ENCODE results near the gene SLC41A3. TPM values are rescaled to one million over a fixed set of nuclear protein-coding genes. Genes with fewer than 3 reads are reported as not detected.
"Not testable (repeated sequence)": the region's sequence is repeated elsewhere in the genome, so short reads cannot be mapped to it uniquely, and the experiment has no call there.

SLC41A3 gene
- total RNA-seq, 1 experiment from 2014 or later = 26.9 TPM

DNA sequence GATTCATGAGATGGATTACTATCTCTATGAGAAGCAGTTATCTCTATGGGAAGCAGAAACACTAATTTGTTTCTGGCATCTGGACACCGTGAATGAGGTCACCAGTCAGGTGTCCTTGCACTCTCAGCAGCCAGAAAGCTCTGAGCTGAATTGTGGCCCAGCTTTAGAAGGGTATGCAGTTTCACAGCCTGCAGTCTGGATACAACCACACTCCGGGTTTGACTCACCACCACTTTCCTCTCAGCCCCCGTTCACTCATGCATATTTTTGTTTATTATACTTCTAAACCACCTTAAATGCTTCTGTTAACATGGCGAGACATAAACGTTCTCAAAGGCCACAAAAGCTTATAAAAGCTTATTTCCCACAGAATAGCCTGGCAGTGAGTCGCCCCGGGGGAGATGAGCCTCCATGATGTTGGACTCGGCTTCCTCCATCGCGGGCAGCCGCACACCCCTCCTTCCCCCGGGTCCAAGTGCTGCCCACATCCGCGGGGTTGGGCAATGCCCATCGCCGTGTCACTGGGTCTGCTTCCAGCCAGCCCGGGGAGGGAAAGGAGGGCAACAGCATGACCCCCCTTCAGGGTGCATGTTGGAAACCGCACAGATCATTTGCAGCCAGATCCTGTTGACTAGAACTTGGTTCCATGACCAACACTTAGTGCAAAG lies 16.8 kb upstream of the SLC41A3 start:
- no peak overlapping the region for H3K9ac ChIP-seq (ENCODE audit: low read length)
- H2AFZ ChIP-seq (ENCODE audit: low read length) = no peak overlapping the region

DNA sequence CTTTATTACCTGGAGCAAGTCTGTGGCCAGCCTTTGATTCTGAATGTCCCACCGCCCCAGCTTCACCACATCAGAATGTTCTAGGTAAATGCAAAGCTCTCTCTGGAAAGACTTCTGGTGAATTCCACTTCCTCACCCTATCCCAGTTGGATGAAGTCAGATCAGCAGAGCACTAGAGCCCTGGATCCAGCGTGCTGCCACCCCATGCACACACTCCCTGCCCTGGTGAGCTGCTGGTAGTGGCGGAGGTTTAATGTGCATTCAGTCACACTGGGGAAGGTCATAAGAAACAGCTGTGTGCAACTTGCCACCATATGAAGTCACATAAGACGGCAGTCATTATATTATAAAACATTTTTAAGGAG lies 16.3 kb upstream of the SLC41A3 start:
- H3K36me3 ChIP-seq (ENCODE audit: insufficient read depth, low read length) = no peaks in the 10 kb centered on the region
- DNase-seq = no peak
- H4K20me1 ChIP-seq (ENCODE audit: insufficient read depth, low read depth, low read length) = no peaks in the 10 kb centered on the region
- H2AFZ ChIP-seq (ENCODE audit: low read length) = no peak overlapping the region
- no peaks in the 10 kb centered on the region for H3K9me3 ChIP-seq (ENCODE audit: low read length)
- H3K27me3 ChIP-seq (ENCODE audit: low read length) = no peaks in the 10 kb centered on the region
- no peaks in the 10 kb centered on the region for H3K9me2 ChIP-seq (replicated peaks; ENCODE audit: insufficient read depth, low read length)
- H3K9ac ChIP-seq (ENCODE audit: low read length) = no peak overlapping the region
- H3K79me2 ChIP-seq (ENCODE audit: low read length) = no peaks in the 10 kb centered on the region
- no peaks in the 10 kb centered on the region for H3K4me1 ChIP-seq (ENCODE audit: low read length)
- H3K4me2 ChIP-seq (ENCODE audit: low read depth, low read length, poor library complexity, severe bottlenecking) = no peak overlapping the region
- no peak overlapping the region for H3K4me3 ChIP-seq (ENCODE audit: low read length)
- H3K27ac ChIP-seq (ENCODE audit: low read length) = no peak overlapping the region

More for the DNA sequence above, 16.8 kb upstream of the SLC41A3 start:
- H3K27me3 ChIP-seq (ENCODE audit: low read length) = no peaks in the 10 kb centered on the region
- no peaks in the 10 kb centered on the region for H3K9me2 ChIP-seq (replicated peaks; ENCODE audit: insufficient read depth, low read length)
- H3K79me2 ChIP-seq (ENCODE audit: low read length) = no peaks in the 10 kb centered on the region
- no peak overlapping the region for H3K27ac ChIP-seq (ENCODE audit: low read length)
- no peaks in the 10 kb centered on the region for H3K9me3 ChIP-seq (ENCODE audit: low read length)
- no peaks in the 10 kb centered on the region for H3K36me3 ChIP-seq (ENCODE audit: insufficient read depth, low read length)
- no peaks in the 10 kb centered on the region for H3K4me1 ChIP-seq (ENCODE audit: low read length)
- no peaks in the 10 kb centered on the region for H4K20me1 ChIP-seq (ENCODE audit: insufficient read depth, low read depth, low read length)
- H3K4me3 ChIP-seq (ENCODE audit: low read length) = no peak overlapping the region
- no peak overlapping the region for H3K4me2 ChIP-seq (ENCODE audit: low read depth, low read length, poor library complexity, severe bottlenecking)
- DNase-seq = no peak

DNA sequence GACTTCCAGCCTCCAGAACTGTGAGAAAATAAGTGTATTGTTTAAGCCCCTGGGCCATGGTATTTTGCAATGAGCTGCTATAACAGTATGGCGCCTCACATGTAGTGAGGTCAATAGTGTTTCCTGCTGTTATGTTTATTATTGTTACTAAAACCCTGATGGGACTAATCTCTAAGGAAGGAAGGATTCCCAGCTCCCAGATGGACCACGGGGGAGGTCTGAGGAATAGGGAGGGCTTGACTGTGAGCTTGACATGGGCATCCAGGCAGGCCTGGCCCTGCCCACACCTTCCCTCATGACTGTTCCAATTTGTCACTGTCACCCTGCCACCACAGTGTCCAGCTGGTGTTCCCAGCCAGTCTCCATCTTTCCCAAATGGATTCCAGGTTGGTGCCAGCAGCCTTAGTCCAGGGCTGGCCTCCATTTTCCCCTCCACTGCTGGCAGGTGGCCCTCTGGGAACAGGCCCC lies 14.5 kb upstream of the SLC41A3 start:
- H2AFZ ChIP-seq (ENCODE audit: low read length) = no peak overlapping the region
- H3K9me3 ChIP-seq (ENCODE audit: low read length) = no peaks in the 10 kb centered on the region
- no peaks in the 10 kb centered on the region for H3K9me2 ChIP-seq (replicated peaks; ENCODE audit: insufficient read depth, low read length)
- H3K9ac ChIP-seq (ENCODE audit: low read length) = no peak overlapping the region
- no peaks in the 10 kb centered on the region for H3K36me3 ChIP-seq (ENCODE audit: insufficient read depth, low read length)
- no peaks in the 10 kb centered on the region for H3K79me2 ChIP-seq (ENCODE audit: low read length)
- H3K4me3 ChIP-seq (ENCODE audit: low read length) = no peak overlapping the region
- no peaks in the 10 kb centered on the region for H4K20me1 ChIP-seq (ENCODE audit: insufficient read depth, low read depth, low read length)
- H3K4me1 ChIP-seq (ENCODE audit: low read length) = no peaks in the 10 kb centered on the region
- H3K27ac ChIP-seq (ENCODE audit: low read length) = no peak overlapping the region
- DNase-seq = no peak
- no peak overlapping the region for H3K4me2 ChIP-seq (ENCODE audit: low read depth, low read length, poor library complexity, severe bottlenecking)
- no peaks in the 10 kb centered on the region for H3K27me3 ChIP-seq (ENCODE audit: low read length)

GRCh38 chr3:126097801-126098200 lies 13.9 kb upstream of the SLC41A3 start:
- Histone ChIP-seq H3K4me1 (ENCODE audit: low read length) (no peaks in the 10 kb centered on the region), H2AFZ (ENCODE audit: low read length) (no peak overlapping the region), H4K20me1 (ENCODE audit: insufficient read depth, low read depth, low read length) (no peaks in the 10 kb centered on the region), H3K9me2 (replicated peaks; ENCODE audit: insufficient read depth, low read length) (no peaks in the 10 kb centered on the region), H3K27me3 (ENCODE audit: low read length) (no peaks in the 10 kb centered on the region), H3K9me3 (ENCODE audit: low read length) (no peaks in the 10 kb centered on the region), H3K4me3 (ENCODE audit: low read length) (no peak overlapping the region), H3K4me2 (ENCODE audit: low read depth, low read length, poor library complexity, severe bottlenecking) (no peak overlapping the region), H3K36me3 (ENCODE audit: insufficient read depth, low read length) (no peaks in the 10 kb centered on the region), H3K79me2 (ENCODE audit: low read length) (no peaks in the 10 kb centered on the region), H3K27ac (ENCODE audit: low read length) (no peak overlapping the region), H3K9ac (ENCODE audit: low read length) (no peak overlapping the region)
- no peak for DNase-seq

DNA sequence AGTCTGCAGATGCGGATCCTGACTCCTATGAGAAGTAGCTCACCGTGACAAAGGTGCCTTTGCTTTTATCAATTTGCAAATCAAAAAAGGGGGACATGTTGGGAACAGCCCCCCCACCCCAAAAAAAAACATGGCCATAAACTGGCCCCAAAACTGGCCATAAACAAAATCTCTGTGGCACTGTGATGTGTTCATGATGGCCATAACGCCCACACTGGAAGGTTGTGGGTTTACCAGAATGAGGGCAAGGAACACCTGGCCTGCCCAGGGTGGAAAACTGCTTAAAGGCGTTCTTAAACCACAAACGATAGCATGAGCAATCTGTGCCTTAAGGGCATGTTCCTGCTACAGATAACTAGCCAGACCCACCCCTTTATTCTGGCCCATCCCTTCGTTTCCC lies 12.3 kb upstream of the SLC41A3 start:
- not testable (repeated sequence) for H3K9me2 ChIP-seq (replicated peaks; ENCODE audit: insufficient read depth, low read length); H2AFZ ChIP-seq (ENCODE audit: low read length); DNase-seq; H4K20me1 ChIP-seq (ENCODE audit: insufficient read depth, low read depth, low read length); H3K4me2 ChIP-seq (ENCODE audit: low read depth, low read length, poor library complexity, severe bottlenecking); H3K27ac ChIP-seq (ENCODE audit: low read length); H3K4me1 ChIP-seq (ENCODE audit: low read length); H3K4me3 ChIP-seq (ENCODE audit: low read length); H3K9ac ChIP-seq (ENCODE audit: low read length); H3K79me2 ChIP-seq (ENCODE audit: low read length); H3K9me3 ChIP-seq (ENCODE audit: low read length); H3K36me3 ChIP-seq (ENCODE audit: insufficient read depth, low read length); H3K27me3 ChIP-seq (ENCODE audit: low read length)

GRCh38 chr3:126092128-126092527 lies 8.2 kb upstream of the SLC41A3 start:
- H3K4me2 ChIP-seq (ENCODE audit: low read depth, low read length, poor library complexity, severe bottlenecking); H2AFZ ChIP-seq (ENCODE audit: low read length); H3K4me1 ChIP-seq (ENCODE audit: low read length); H3K4me3 ChIP-seq (ENCODE audit: low read length); H4K20me1 ChIP-seq (ENCODE audit: insufficient read depth, low read depth, low read length); H3K9me2 ChIP-seq (replicated peaks; ENCODE audit: insufficient read depth, low read length); H3K27ac ChIP-seq (ENCODE audit: low read length); H3K79me2 ChIP-seq (ENCODE audit: low read length); H3K27me3 ChIP-seq (ENCODE audit: low read length); DNase-seq; H3K36me3 ChIP-seq (ENCODE audit: insufficient read depth, low read length); H3K9ac ChIP-seq (ENCODE audit: low read length); H3K9me3 ChIP-seq (ENCODE audit: low read length): not testable (repeated sequence)

DNA sequence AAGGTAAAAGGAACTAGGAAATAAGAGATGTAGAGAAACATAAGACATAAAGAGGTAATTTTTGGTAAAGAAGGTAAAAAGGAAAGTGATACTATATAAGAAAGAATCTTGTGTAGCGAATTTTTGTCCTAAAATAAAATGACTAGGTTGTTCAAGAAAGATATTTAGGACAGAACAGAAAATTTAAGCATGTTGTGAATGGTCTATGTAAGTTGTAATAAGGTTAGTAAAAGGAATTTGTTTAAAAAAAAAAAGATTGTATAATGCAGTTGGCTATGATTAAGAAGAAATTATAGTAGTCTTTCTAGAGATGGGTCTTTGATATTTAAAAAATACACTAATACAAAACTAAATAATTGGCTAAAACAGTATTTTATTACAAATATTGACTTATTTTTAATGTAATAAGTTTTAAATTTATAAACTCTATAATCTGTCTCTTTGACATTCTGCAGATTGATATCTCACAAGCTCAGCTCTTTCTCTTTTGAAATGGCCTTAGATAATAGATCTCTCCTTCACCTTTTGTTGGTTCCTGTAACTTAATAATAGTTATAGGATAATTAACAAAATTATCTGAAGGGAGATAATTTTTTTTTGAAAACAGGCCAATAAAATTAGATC lies 3.7 kb upstream of the SLC41A3 start:
- peaks cover 14% of the 10 kb centered on the region for H3K4me1 ChIP-seq (ENCODE audit: low read length)
- H3K4me3 ChIP-seq (ENCODE audit: low read length) = no peak overlapping the region
- H3K36me3 ChIP-seq (ENCODE audit: insufficient read depth, low read length) = no peaks in the 10 kb centered on the region
- no peak for DNase-seq
- no peak overlapping the region for H3K4me2 ChIP-seq (ENCODE audit: low read depth, low read length, poor library complexity, severe bottlenecking)
- H3K27ac ChIP-seq (ENCODE audit: low read length) = no peak overlapping the region
- H3K9ac ChIP-seq (ENCODE audit: low read length) = no peak overlapping the region
- H3K9me3 ChIP-seq (ENCODE audit: low read length) = peaks cover 8% of the 10 kb centered on the region
- H3K27me3 ChIP-seq (ENCODE audit: low read length) = no peaks in the 10 kb centered on the region
- no peak overlapping the region for H2AFZ ChIP-seq (ENCODE audit: low read length)
- H4K20me1 ChIP-seq (ENCODE audit: insufficient read depth, low read depth, low read length) = no peaks in the 10 kb centered on the region
- no peaks in the 10 kb centered on the region for H3K79me2 ChIP-seq (ENCODE audit: low read length)
- no peaks in the 10 kb centered on the region for H3K9me2 ChIP-seq (replicated peaks; ENCODE audit: insufficient read depth, low read length)

DNA sequence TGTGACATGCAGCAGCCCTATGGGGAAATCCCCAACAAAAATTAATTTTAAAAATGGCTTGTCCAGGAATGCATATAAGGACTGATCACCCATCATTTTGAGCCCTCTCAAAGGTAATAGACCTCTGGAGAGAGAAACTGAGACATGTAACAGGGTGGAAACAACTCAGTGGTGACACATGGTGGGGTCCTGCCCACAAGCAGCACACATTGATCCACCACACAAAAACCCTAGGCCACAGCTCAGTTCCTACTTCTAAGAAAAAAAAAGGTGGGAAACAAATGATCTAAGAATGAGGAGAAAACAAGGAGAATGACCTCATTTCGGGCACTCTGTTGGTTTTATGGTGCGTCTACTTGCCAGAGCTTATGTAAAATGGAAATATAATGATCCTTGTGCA lies 1.9 kb upstream of the SLC41A3 start:
- H2AFZ ChIP-seq (ENCODE audit: low read length) = no peak overlapping the region
- peaks cover 8% of the 10 kb centered on the region for H3K9me3 ChIP-seq (ENCODE audit: low read length)
- no peak overlapping the region for H3K9ac ChIP-seq (ENCODE audit: low read length)
- no peaks in the 10 kb centered on the region for H3K79me2 ChIP-seq (ENCODE audit: low read length)
- no peak overlapping the region for H3K27ac ChIP-seq (ENCODE audit: low read length)
- no peak overlapping the region for H3K4me3 ChIP-seq (ENCODE audit: low read length)
- no peaks in the 10 kb centered on the region for H3K9me2 ChIP-seq (replicated peaks; ENCODE audit: insufficient read depth, low read length)
- peaks cover 14% of the 10 kb centered on the region for H3K4me1 ChIP-seq (ENCODE audit: low read length)
- no peaks in the 10 kb centered on the region for H3K36me3 ChIP-seq (ENCODE audit: insufficient read depth, low read length)
- no peak for DNase-seq
- H3K27me3 ChIP-seq (ENCODE audit: low read length) = no peaks in the 10 kb centered on the region
- H3K4me2 ChIP-seq (ENCODE audit: low read depth, low read length, poor library complexity, severe bottlenecking) = no peak overlapping the region
- H4K20me1 ChIP-seq (ENCODE audit: insufficient read depth, low read depth, low read length) = no peaks in the 10 kb centered on the region
